Esophagus muscularis mucosa (tissue), 3 donors: ENCODE measurements around the gene LIN52.

ENCODE experiments used
- POLR2A ChIP-seq: fragments of 450-650 bp; IDR thresholded peaks from one replicate; pipeline ENCODE4 v1.6.1; 2017; ENCODE audit warnings: antibody characterized with exemption, moderate library complexity, mild to moderate bottlenecking, low read depth
- POLR2AphosphoS5 ChIP-seq, 2 donors: sonication (generic); formaldehyde crosslinking; IDR thresholded peaks; one replicate each; pipeline ENCODE4 v1.6.1; 2017; ENCODE audit warnings: antibody characterized with exemption in 2 of 2
- TF ChIP-seq, protein P1 (sequence below), 3 experiments: fragments of 200-600 bp in 2 of 3; fragments of 450-650 bp in 1 of 3; sonication (generic) in 2 of 3; IDR thresholded peaks; one replicate each; pipeline ENCODE4 v1.5.1; 2017 to 2019; ENCODE audit warnings: antibody characterized with exemption in 3 of 3, mild to moderate bottlenecking in 2 of 3, moderate library complexity in 1 of 3

DNA sequence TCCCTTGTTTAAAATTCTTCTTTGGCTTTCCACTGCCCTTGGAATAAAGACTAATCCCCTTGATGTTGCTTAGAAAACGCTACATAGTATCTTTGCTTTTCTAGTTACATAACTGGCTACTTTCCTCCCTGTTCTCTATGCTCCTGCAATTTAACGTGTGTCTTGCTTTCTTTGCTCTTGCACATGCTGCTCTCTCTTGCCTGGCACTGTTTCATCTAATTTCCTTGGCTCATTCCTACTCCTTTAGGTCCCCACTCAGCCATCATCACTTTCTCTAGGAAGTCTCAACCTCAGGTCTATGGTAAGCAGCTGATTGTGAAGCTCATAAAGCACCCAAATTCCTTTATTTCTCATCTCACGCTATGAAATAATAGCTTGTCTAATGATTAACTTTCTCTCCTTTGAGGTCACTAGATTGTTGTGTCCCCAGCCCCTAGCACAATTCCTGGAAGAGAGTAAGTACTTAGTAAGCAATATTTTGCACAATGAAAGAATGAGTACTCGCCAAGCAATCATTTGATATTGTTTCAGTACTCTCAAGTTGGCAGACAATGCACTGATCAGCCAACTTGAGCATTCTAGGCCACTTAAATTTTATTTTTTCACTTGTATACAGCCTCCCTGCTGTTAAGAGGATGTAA, 3.8 kb upstream of the LIN52 start:
- TF ChIP-seq, protein P1, sequence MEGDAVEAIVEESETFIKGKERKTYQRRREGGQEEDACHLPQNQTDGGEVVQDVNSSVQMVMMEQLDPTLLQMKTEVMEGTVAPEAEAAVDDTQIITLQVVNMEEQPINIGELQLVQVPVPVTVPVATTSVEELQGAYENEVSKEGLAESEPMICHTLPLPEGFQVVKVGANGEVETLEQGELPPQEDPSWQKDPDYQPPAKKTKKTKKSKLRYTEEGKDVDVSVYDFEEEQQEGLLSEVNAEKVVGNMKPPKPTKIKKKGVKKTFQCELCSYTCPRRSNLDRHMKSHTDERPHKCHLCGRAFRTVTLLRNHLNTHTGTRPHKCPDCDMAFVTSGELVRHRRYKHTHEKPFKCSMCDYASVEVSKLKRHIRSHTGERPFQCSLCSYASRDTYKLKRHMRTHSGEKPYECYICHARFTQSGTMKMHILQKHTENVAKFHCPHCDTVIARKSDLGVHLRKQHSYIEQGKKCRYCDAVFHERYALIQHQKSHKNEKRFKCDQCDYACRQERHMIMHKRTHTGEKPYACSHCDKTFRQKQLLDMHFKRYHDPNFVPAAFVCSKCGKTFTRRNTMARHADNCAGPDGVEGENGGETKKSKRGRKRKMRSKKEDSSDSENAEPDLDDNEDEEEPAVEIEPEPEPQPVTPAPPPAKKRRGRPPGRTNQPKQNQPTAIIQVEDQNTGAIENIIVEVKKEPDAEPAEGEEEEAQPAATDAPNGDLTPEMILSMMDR (IDR thresholded peaks at IDR 0.05) = no peak
- TF ChIP-seq POLR2AphosphoS5 (IDR thresholded peaks at IDR 0.05) (no peak), POLR2A (no peak)
